ENCODE measurements around the gene EPC2. TPM values are rescaled to one million over a fixed set of nuclear protein-coding genes. Genes with fewer than 3 reads are reported as not detected.
"Not testable (repeated sequence)": the region's sequence is repeated elsewhere in the genome, so short reads cannot be mapped to it uniquely, and the experiment has no call there.

Gene EPC2
- total RNA-seq, 1 experiment from 2014 or later = 19.6 TPM

- H3K27me3 ChIP-seq (ENCODE audit: insufficient read depth, low read length); H4K20me1 ChIP-seq (ENCODE audit: insufficient read depth); H3K9me2 ChIP-seq (ENCODE audit: insufficient read depth); POLR2A ChIA-PET; intact Hi-C loops (cut with micrococcal nuclease); H2AFZ ChIP-seq (ENCODE audit: low read depth, low read length, poor library complexity, severe bottlenecking); H3K4me3 ChIP-seq (replicated peaks in 1 of 2; ENCODE audit: low read depth in 1 of 2, low read length in 2 of 2); DNase-seq (ENCODE audit: low read depth, low spot score); RAD21 ChIA-PET (ENCODE audit: low non-redundant PET in 1 of 2, low total read pairs in 2 of 2, uncharacterized antibody in 2 of 2, unreplicated experiment in 2 of 2); H3K4me2 ChIP-seq (ENCODE audit: low read length); BruUV-seq (replicated peaks); ATAC-seq; H3K9me3 ChIP-seq (ENCODE audit: control insufficient read depth in 1 of 2, insufficient read depth in 1 of 2, low read depth in 1 of 2, low read length in 2 of 2); H3K36me3 ChIP-seq (ENCODE audit: control insufficient read depth in 1 of 2, insufficient read depth in 2 of 2, low read length in 2 of 2); H3K27ac ChIP-seq (ENCODE audit: low read depth, low read length); H3K9ac ChIP-seq (ENCODE audit: low read length); H3K4me1 ChIP-seq (ENCODE audit: control insufficient read depth in 1 of 2, insufficient read depth in 2 of 2, low read length in 2 of 2); CTCF ChIA-PET: not testable (repeated sequence)
- H3K79me2 ChIP-seq (ENCODE audit: insufficient read depth, low read length) = peaks cover 66% of the 10 kb centered on the region
Observed at GRCh38 chr2:148688011-148688410, 43.5 kb downstream of the EPC2 start.

- peaks cover 19% of the 10 kb centered on the region for H3K79me2 ChIP-seq (ENCODE audit: insufficient read depth, low read length)
- H3K4me2 ChIP-seq (ENCODE audit: low read length) = no peak overlapping the region
- ATAC-seq = no peak
- H3K4me3 ChIP-seq (replicated peaks in 1 of 2; ENCODE audit: low read depth in 1 of 2, low read length in 2 of 2) = no peak overlapping the region
- RAD21 ChIA-PET (ENCODE audit: low non-redundant PET in 1 of 2, low total read pairs in 2 of 2, uncharacterized antibody in 2 of 2, unreplicated experiment in 2 of 2) = no interaction called here
- no peak for TF ChIP-seq CEBPB (IDR thresholded peaks at IDR 0.05; ENCODE audit: low read depth)
- TF ChIP-seq POLR2AphosphoS5 (IDR thresholded peaks at IDR 0.05; ENCODE audit: low read depth, low read length) = no peak
- no peak for TF ChIP-seq SIN3A (IDR thresholded peaks at IDR 0.05; ENCODE audit: low read depth)
- no peak for TF ChIP-seq ZBTB33 (IDR thresholded peaks at IDR 0.05; ENCODE audit: extremely low read depth, insufficient replicate concordance, low read length)
- no peak for TF ChIP-seq MAX (IDR thresholded peaks at IDR 0.05)
- TF ChIP-seq JUND (IDR thresholded peaks at IDR 0.05) = no peak
- no peak for TF ChIP-seq ZFX (IDR thresholded peaks at IDR 0.05)
- no peak for TF ChIP-seq REST (IDR thresholded peaks at IDR 0.05; ENCODE audit: low read depth)
- no peak for TF ChIP-seq ZNF274 (IDR thresholded peaks at IDR 0.05; ENCODE audit: low read depth, low read length)
- no peak for TF ChIP-seq SP1 (IDR thresholded peaks at IDR 0.05; ENCODE audit: low read depth)
- H3K36me3 ChIP-seq (ENCODE audit: control insufficient read depth in 1 of 2, insufficient read depth in 2 of 2, low read length in 2 of 2) = 0 out of 4 replicates have a peak, but pooled peaks cover 0 to 2% of the 10 kb centered on the region in 2 experiments
- H3K9ac ChIP-seq (ENCODE audit: low read length) = no peak overlapping the region
- no TSS peak for BruUV-seq (replicated peaks)
- DNase-seq (ENCODE audit: low read depth, low spot score) = no peak
- CTCF ChIA-PET = no interaction called here
- no peaks in the 10 kb centered on the region for H3K4me1 ChIP-seq (ENCODE audit: control insufficient read depth in 1 of 2, insufficient read depth in 2 of 2, low read length in 2 of 2)
- no peaks in the 10 kb centered on the region for H4K20me1 ChIP-seq (ENCODE audit: insufficient read depth)
- H3K9me3 ChIP-seq (ENCODE audit: control insufficient read depth in 1 of 2, insufficient read depth in 1 of 2, low read depth in 1 of 2, low read length in 2 of 2) = no peaks in the 10 kb centered on the region
- H3K27me3 ChIP-seq (ENCODE audit: insufficient read depth, low read length) = no peaks in the 10 kb centered on the region
- POLR2A ChIA-PET = no interaction called here
- no peak overlapping the region for H3K27ac ChIP-seq (ENCODE audit: low read depth, low read length)
- intact Hi-C loops (cut with micrococcal nuclease) = no loop called here
- H2AFZ ChIP-seq (ENCODE audit: low read depth, low read length, poor library complexity, severe bottlenecking) = no peak overlapping the region
- no peaks in the 10 kb centered on the region for H3K9me2 ChIP-seq (ENCODE audit: insufficient read depth)
Observed at GRCh38 chr2:148696985-148697384, 52.4 kb downstream of the EPC2 start.

Data from HCT116 (cell line).